GM19324 (cell line): ENCODE data around the gene STK11.
A peak's percentile ranks its signal among the peaks of the same experiment; 100 is the strongest.

Source experiments
- ATAC-seq: cut with Tn5 transposase; IDR thresholded peaks from one replicate; pipeline ENCODE4 v1.9.1; 2021; ENCODE audit warnings: mild to moderate bottlenecking, moderate library complexity; ENCODE audit not compliant: unreplicated experiment, low FRiP score

Gene STK11, protein sequence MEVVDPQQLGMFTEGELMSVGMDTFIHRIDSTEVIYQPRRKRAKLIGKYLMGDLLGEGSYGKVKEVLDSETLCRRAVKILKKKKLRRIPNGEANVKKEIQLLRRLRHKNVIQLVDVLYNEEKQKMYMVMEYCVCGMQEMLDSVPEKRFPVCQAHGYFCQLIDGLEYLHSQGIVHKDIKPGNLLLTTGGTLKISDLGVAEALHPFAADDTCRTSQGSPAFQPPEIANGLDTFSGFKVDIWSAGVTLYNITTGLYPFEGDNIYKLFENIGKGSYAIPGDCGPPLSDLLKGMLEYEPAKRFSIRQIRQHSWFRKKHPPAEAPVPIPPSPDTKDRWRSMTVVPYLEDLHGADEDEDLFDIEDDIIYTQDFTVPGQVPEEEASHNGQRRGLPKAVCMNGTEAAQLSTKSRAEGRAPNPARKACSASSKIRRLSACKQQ

DNA sequence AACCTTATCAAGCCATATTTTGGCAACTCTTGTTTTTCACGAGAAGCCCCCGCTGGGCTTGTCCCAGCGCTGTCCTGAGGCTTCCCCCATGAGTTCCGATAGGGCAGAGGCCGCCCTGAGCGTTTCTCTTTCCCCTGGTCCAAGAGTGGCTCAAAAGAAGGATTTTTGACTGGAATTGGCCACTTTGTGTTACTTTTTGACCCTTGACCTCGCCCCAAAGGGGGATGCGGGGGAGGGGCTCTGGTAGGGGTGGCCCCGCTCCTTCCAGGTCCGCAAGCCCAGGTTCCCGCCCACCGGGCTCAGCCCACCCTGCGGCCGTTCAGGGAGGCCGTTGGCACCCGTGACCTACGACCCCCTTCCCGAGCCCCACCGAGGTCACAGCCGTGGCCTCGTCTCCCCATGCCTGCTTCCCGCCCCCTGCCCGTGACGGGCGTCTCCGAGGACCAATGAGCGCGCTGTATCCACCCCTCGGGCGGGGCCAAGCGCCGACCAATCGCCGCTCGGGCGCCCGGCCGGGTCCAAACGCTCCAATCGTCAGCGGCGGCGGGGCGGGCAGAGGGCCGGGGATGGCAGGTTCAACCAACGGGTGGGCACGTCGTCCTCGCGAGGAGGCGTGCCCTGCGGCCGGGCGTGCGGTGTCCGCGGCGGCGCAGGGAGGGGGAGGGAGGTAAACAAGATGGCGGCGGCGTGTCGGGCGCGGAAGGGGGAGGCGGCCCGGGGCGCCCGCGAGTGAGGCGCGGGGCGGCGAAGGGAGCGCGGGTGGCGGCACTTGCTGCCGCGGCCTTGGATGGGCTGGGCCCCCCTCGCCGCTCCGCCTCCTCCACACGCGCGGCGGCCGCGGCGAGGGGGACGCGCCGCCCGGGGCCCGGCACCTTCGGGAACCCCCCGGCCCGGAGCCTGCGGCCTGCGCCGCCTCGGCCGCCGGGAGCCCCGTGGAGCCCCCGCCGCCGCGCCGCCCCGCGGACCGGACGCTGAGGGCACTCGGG, at the start of gene STK11:
TSS of gene STK11 (plus strand) at position 665 of the 986 bp plus-strand sequence. CDS start 1,136 bp downstream, outside the sequence.
- peak; percentile 90 for ATAC-seq

DNA sequence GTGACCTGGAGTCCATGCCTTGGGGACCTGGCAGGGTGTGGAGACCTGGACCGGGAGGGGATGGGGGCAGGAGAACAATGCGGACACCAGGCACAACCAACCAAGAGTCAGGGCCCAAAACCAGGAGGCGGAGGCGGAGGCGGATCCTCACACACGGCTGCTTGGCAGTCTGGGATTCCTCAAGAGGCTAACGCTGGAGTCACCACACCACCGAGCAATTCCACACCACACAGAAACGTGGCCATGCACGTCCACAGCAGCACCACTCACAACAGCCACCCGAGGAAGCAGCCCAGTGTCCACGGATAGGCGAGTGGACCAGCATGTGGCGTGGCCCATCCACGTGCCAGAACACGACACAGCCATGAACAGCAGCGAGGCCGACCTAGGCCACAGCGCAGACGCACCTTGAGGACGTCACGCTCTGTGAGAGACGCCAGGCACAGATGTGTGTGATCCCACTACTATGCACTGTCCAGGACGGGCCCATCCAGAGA, 49.2 kb upstream of the STK11 start:
- ATAC-seq: no peak

DNA sequence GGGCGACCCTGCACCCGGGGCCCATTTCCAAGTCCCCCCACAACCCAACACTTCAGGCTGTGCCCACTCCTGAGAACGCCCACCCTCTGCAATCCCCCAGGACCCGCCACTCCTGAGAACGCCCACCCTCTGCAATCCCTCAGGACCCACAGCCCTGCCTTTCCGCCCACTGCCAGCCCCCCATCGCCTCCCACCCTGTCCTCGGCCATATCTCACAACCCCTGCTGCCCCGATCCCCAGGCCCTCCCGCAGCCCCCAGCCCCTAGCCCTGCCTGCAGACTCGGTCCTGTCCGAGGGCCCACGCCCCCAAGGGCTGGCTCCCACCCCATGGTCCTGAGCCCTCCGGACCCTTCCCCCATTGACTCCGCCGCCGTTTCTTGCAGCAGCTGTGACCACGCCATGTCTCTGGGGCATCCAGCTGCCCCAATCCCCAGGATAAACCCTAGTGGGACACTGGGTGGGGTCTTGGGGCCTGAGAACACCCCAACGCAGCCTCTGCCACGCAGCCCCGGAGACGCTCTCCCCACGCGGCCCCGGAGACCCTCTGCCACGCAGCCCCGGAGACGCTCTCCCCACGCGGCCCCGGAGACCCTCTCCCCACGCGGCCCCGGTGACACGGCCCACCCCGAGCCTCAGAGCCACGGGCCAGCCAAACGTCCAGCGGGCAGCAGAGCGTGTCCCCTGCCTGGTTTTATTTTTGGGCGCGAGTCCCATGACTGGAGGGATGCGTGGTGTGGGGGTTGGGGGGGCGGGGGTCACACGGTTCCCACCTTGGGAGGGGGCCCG, 48.6 kb upstream of the STK11 start:
- ATAC-seq: no peak

DNA sequence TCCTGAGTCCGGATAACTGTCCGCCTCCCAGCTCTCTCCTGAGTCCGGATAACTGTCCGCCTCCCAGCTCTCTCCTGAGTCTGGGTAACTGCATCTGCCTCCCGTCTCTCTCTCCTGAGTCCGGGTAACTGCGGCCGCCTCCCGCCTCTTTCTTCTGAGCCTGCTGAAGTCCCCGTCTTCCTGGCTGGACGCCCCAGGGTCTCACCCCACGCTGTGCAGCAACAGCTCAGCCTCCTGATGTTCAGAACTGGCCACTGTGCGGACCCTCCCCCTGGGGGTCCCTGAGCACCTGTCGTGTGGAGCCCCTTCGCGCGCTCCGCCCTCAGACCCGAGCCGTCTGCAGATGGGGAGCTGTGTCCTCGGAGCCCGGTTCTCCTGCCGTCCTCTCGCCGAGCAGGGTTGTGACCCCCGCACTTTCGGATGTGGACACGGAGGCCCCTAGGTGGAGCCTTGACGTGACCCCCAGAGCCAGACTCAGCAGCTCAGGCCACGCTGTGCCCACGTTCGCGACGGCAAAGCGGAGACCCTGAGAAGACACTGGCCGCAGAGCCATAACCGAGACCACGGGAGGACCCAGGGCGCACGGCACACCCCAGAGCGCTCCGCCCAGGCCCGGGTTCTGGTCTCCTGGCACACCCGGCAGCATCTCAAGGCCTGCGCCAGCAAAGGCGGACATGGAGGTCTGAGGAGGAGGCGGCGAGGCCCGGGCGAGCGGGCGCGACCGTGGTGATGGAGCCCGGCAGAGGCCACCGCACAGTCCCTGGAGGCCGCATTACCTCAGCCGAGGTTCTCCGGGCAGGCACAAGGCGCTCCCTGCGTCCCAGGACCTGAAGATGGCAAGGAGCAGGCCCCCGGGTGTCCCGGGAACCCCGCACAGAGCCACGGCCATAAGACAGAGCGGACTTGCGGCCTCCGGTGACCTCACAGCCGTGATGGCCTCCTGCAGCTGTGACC, 47.4 kb upstream of the STK11 start:
- ATAC-seq: no peak

DNA sequence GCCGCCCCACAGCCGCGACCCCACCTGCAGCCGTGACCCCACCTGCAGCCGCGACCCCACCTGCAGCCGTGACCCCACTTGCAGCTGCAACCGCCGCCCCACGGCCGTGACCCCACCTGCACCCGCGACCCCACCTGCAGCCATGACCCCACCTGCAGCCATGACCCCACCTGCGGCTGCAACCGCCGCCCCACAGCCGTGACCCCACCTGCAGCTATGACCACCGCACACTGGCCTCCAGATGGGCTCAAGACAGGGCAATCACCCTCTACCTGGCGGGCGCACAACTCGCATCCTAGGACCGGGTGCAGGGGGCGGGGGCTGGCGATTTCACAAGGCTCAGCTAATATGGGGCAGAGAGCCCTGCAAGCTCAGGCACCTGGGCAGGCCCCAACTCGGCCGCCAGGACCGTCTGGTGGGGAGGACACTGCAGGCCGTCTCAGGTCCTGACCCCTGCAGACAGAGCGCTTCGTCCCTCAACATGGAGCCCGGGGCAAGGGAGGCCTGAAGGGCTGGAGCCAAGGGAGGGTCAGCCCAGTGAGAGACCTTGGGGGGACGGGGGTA, 46.6 kb upstream of the STK11 start:
- no peak for ATAC-seq

DNA sequence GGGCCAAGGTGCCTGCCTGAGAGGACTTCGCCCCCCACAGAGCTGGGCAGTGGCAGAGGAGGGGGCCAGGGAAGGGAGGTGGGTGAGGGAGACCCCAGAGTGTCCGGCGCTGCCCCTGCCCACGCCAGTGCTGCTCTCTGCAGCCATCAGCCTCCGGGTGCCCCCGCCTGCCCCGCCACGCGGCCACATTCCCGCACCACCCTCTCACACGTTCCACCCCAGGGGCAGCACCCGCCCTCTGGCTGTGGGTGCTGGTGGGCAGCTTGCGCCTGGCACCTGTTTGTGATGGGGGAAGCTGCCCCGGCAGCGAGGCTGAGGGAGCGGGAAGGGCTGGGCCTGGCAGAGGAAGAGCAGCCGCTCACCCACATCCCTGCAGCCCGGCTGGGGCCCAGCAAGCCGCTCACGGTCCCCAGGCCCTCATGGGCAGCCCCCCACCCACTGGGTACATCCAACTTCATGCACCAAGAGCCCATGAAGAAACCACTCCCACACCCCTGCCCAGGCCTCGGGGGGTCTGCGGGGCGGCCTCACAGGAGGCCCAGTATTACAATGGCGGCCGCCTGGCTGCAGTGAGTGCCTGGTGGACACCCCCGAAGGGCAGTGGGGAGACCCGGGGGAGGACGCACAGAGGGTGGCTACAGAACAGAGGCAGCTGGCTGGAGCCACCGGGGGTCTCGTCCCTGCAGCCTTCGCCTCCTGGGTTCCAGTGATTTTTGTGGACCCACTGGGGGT, 45.5 kb upstream of the STK11 start:
- no peak for ATAC-seq

DNA sequence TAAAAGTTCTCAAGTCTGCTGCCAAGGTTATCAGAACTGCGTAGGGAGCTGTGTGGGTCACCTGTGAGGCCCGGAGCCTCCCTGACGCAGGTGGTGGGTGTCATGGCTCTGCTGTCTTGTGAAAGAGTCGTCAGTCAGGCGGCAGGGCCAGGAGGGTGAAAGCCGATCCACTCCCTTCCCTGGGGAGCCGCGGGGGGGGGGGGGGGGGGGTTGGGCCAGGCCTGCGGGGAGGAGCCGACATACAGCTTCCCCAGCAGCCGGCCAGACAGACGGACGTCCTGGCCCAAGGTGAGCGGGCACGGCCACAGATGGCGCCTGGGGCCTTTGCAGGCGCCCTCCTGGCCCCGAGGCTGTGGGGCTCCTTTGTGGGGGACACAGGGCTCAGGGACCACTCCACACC, 43.9 kb upstream of the STK11 start:
- ATAC-seq: no peak

DNA sequence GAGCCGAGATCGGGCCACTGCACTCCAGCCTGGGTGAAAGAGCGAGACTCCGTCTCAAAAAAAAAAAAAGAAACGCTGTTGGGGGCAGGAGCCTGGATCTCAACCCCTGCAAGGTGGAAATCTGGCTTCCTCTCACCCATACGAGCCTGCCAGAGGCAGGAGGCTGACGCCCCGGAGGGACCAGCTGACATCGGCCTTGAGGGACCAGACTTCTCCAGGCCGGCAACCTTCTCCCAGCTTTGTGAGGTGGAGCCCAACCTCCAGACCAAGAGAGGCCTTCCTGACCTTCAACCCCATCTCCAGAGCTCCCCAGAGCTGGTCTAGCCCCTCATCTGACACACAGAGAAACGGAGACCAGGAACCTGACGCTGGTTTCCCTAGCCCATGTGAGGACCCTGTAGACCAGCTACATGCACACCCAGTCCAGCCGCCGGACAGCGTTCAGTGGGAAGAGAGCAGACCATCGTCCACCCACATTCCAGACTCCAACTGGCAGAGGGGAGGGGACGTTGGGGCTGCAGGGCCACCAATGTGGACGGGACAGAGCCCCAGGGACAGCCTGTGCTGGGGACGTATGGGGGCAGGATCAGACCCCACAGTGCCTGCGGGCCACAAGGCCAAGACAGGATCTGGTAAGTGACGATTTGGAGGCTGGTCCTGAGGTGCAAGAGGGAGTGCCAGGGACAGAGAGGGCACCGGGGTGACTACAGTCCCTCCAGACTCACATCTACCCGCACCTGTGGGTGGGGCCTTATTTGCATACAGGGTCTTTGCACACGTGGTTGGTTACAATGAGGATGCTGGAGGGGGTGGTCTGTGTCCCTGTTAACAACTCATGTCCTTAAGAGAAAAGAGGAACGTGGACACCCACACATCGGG, 42.9 kb upstream of the STK11 start:
- no peak for ATAC-seq

DNA sequence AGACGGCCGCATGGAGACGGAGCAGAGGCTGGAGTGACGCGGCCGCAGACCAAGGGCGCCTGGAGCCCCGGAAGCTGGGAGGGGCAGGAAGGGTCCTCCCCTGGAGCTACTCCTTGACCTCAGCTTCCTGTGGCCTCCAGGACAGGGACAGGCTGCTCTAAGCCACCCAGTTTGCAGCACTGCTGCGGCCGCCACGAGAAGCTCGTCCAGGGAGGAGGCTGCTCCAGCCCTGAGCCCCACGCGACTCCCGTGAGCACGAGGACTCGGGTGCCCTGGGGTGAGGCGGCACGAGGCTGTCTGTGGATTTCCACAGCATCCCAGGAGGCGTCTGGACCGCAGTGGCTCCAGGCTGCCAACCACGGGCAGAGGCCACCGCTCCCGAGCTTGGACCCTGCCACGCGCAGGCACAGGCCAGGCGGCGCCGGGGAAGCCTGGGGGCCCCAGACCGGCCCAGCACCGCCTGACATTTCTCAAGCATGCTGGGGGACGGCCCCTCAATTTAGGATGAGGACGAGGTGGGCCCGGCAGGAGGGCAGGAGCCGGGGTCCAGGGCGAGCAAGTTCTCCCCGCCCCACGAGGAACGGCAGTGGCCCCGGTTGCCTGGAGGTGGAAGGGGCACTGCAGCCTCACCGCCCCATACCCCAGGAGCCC, 42.2 kb upstream of the STK11 start:
- no peak for ATAC-seq

DNA sequence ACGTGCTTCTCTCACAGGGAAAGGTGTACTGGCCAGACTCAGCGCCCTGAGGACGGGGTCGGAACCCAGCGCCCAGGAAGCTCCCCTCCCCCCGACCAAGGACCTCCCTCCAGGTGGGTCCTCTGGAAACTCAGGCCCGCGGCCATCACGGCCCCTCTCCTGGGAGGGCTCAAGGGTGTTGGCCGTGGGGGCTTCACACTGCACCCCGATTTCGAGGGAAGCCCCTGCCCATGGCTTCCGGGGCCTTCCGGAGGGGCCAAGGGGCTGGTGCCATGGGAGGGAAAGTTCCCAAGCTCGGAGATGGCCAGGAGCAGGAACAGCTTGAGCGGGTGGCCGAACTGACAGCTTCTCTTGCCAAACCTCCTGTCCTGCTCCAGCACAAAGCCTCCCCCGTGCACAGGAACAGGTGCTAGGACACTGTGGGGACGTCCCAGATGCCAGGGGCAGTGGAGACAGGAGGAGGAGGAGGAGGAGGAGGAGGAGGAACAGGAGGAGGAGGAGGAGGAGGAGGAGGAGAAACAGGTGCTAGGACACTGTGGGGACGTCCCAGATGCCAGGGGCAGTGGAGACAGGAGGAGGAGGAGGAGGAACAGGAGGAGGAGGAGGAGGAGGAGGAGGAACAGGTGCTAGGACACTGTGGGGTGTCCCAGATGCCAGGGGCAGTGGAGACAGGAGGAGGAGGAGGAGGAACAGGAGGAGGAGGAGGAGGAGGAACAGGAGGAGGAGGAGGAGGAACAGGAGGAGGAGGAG, 41.5 kb upstream of the STK11 start:
- no peak for ATAC-seq

DNA sequence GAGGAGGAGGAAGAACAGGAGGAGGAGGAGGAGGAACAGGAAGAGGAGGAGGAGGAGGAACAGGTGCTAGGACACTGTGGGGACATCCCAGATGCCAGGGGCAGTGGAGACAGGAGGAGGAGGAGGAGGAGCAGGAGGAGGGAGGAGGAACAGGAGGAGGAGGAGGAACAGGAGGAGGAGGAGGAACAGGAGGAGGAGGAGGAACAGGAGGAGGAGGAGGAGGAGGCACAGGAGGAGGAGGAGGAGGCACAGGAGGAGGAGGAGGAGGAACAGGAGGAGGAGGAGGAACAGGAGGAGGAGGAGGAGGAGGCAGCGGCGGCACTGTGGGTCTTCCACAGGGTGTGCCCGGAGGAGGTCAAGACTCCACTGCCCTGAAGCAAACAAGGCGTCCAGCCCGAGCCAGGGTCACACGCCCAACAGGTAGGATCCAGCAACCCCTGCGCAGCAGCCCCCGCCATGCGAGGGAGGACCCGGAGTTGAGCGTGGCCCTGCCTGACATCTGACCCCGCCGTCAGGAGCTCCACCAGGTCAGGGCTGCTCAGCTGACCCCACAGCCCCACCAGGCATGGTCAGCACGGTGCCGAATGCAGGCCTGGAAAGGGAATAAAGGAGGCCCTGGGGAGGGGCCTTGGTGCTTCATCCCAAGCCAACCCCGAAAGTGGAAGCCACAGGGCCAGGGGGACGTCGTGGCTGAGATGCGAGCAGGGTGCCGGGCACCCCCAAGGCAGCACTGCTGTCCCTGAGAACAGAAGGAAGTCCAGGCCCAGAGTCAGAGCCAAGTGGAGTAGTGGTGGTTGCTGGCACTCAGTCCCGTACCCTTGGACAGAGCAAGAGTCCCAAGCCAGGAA, 40.7 kb upstream of the STK11 start:
- no peak for ATAC-seq

DNA sequence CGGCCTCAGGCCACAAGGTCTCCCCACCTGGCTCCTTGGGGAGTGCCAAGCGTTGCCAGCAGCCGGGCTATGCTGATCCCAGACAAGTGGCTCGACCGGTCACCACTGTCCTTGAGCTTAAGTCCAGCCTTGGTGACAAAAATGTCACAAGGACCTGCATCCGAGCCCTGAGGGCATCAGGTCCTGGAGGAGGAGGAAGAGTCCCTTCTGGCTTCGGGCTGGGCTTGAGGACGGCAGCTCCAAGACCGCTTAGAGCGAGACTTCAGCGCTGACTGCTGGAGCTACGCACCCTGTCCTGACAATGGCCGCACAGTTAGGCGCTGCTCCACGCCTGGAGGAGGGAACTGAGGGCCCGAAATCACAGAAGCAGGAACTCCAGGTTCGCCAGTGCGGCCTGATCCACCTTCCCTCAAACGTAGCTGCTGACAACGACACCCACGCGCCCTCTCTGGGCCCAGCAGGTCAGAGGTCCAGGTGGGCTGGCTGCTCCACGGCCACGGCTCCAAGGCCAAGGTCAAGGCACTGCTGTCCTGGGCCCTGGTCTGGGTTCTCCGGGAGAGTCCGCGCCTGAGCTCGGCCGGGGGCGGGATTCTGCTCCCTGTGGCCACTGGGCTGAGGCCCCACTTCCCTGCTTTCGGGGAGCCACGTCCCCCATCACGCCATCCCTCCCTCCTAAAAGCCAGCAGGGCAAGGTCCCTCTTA, 38.6 kb upstream of the STK11 start:
- no peak for ATAC-seq

DNA sequence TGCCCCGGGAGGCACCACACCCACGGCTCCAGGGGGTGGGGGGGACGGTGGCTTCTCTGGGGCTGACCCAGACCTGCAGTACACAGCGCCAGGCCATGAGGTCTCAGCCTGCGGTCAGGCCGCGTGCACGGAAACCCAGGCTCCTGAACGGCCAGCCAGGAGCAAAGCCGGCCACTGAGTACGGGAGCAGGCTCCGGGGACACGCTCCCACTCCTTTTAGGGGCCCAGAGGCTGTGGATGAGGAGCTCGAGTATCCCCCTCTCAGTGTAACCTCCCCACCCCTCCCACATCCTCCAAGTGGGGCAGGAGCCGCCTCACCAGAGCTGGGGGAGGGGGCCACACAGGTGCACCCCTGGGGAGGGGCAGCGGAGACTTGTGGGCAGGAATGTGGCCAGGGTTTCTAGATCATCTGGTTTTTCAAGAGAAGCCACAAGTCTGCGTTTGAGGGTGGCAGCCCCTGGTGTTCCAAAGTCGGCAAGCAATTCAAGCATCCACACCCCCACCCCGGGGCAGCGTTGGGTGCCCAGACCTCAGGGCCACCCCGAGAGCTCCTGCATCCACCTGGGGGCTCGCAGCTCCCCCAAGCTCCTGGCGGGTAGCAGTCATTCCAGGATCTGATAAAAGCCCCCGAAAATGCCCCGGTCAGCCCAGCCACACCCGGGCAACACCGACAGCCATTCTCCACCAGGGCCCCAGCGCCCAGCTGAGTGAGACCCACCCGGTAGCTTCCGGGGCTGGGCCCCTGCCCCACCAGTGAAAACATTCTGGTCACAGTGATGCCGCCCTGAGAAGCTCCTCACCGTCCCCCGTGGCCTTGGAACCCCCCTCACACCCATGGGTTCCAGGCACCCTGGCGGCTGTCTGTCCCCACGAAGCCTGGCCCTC, 37.6 kb upstream of the STK11 start:
- no peak for ATAC-seq
